OCI-LY1 (cell line): ENCODE results near the gene LILRA5.
"Not testable (repeated sequence)": the region's sequence is repeated elsewhere in the genome, so short reads cannot be mapped to it uniquely, and the experiment has no call there.

Experiments
- H2AFZ ChIP-seq: fragments of 200-600 bp; sonication (generic), shearing (Covaris generic); 2 replicates; pipeline ENCODE4 v1.6.0; 2014; ENCODE audit warnings: antibody characterized with exemption, mild to moderate bottlenecking, low read length
- H3F3A ChIP-seq: fragments of 200-600 bp; sonication (generic), shearing (Covaris generic); 2 replicates; pipeline ENCODE4 v1.6.0; 2014; ENCODE audit warnings: mild to moderate bottlenecking, antibody characterized with exemption, low read length, moderate library complexity; ENCODE audit not compliant: insufficient read depth
- H3K27ac ChIP-seq: fragments of 200-600 bp; sonication (generic); 2 replicates; pipeline ENCODE4 v1.5.1; 2014; ENCODE audit warnings: low read length, mixed run types, mild to moderate bottlenecking, low read depth; ENCODE audit not compliant: poor library complexity, severe bottlenecking
- H3K27me3 ChIP-seq: fragments of 200-600 bp; sonication (generic); 2 replicates; pipeline ENCODE4 v1.6.0; 2014; ENCODE audit warnings: antibody characterized with exemption, mild to moderate bottlenecking, low read length, moderate library complexity; ENCODE audit not compliant: insufficient read depth
- H3K36me3 ChIP-seq: fragments of 200-600 bp; sonication (generic); 2 replicates; pipeline ENCODE4 v1.6.1; 2014; ENCODE audit warnings: mild to moderate bottlenecking, antibody characterized with exemption, low read length, moderate library complexity, mixed read lengths; ENCODE audit not compliant: insufficient read depth
- H3K4me1 ChIP-seq: fragments of 200-600 bp; sonication (generic); 2 replicates; pipeline ENCODE4 v1.5.1; 2014; ENCODE audit warnings: mild to moderate bottlenecking, low read length, moderate library complexity; ENCODE audit not compliant: insufficient read depth, severe bottlenecking
- H3K4me2 ChIP-seq: fragments of 200-600 bp; sonication (generic), shearing (Covaris generic); 2 replicates; pipeline ENCODE4 v1.6.1; 2014; ENCODE audit warnings: low read length
- H3K4me3 ChIP-seq: fragments of 200-600 bp; sonication (generic); 2 replicates; pipeline ENCODE4 v1.5.1; 2014; ENCODE audit warnings: low read length, low read depth, mild to moderate bottlenecking, mixed read lengths; ENCODE audit not compliant: poor library complexity, severe bottlenecking
- H3K79me2 ChIP-seq: fragments of 200-600 bp; shearing (Covaris generic); 2 replicates; pipeline ENCODE4 v1.6.1; 2016; ENCODE audit warnings: mixed run types, low read length, mixed read lengths; ENCODE audit not compliant: insufficient read depth
- H3K9ac ChIP-seq: fragments of 200-600 bp; sonication (generic), shearing (Covaris generic); 2 replicates; pipeline ENCODE4 v1.6.1; 2014; ENCODE audit warnings: mild to moderate bottlenecking, low read length, mixed read lengths
- H3K9me2 ChIP-seq: fragments of 200-600 bp; sonication (generic), shearing (Covaris generic); 2 replicates; pipeline ENCODE4 v1.6.1; 2014; ENCODE audit warnings: low read depth, mild to moderate bottlenecking, low read length, mixed read lengths
- H3K9me3 ChIP-seq: fragments of 200-600 bp; shearing (Covaris generic); 2 replicates; pipeline ENCODE4 v1.6.1; 2014; ENCODE audit warnings: low read length, mixed read lengths
- H4K20me1 ChIP-seq: fragments of 200-600 bp; sonication (generic), shearing (Covaris generic); 2 replicates; pipeline ENCODE4 v1.6.0; 2016; ENCODE audit warnings: mild to moderate bottlenecking, low read length; ENCODE audit not compliant: insufficient read depth
- EZH2 ChIP-seq: fragments of 200-600 bp; sonication (generic), shearing (Covaris generic); IDR thresholded peaks from 2 replicates; pipeline ENCODE4 v1.8.0; 2017; ENCODE audit warnings: borderline replicate concordance, mixed run types, mild to moderate bottlenecking, antibody characterized with exemption, low read length, moderate library complexity, mixed read lengths
- TF ChIP-seq, protein P1 (sequence below): fragments of 200-600 bp; sonication (generic), shearing (Covaris generic); IDR thresholded peaks from 2 replicates; pipeline ENCODE4 v1.5.1; 2017; ENCODE audit warnings: mild to moderate bottlenecking, antibody characterized with exemption, low read length, moderate library complexity, mixed read lengths

The LILRA5 gene

DNA sequence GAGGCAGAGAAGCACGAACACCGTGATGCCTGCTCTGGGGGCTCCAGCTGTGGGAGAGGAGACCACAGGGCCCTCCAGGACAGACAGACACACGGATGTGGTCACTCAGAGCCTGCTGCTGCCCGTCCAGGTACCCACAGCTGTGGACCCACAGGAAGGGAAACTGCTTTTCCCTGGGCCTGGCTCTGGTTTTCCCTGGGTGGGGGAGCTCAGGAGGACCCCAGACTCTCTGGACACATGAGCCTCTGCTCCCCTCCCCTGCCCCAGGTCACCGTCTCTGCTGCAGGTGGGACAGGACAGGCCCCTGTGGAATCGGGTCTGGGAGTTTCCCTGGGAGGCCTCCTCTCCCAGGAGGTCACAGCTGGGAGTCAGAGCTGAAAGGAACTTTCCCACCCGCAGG is 18.7 kb upstream of the LILRA5 start:
- H3K27me3 ChIP-seq, result no peaks in the 10 kb centered on the region
- no peaks in the 10 kb centered on the region for H3F3A ChIP-seq
- no peak overlapping the region for H3K4me2 ChIP-seq
- no peaks in the 10 kb centered on the region for H3K4me1 ChIP-seq
- H3K4me3 ChIP-seq, result no peak overlapping the region
- no peak overlapping the region for H2AFZ ChIP-seq
- H3K9me3 ChIP-seq, result no peaks in the 10 kb centered on the region
- H3K36me3 ChIP-seq, result no peaks in the 10 kb centered on the region
- no peak overlapping the region for H3K27ac ChIP-seq
- no peak overlapping the region for H3K9ac ChIP-seq
- no peaks in the 10 kb centered on the region for H4K20me1 ChIP-seq
- H3K79me2 ChIP-seq, result no peaks in the 10 kb centered on the region
- no peaks in the 10 kb centered on the region for H3K9me2 ChIP-seq
- TF ChIP-seq EZH2, result no peak
- TF ChIP-seq, protein P1, sequence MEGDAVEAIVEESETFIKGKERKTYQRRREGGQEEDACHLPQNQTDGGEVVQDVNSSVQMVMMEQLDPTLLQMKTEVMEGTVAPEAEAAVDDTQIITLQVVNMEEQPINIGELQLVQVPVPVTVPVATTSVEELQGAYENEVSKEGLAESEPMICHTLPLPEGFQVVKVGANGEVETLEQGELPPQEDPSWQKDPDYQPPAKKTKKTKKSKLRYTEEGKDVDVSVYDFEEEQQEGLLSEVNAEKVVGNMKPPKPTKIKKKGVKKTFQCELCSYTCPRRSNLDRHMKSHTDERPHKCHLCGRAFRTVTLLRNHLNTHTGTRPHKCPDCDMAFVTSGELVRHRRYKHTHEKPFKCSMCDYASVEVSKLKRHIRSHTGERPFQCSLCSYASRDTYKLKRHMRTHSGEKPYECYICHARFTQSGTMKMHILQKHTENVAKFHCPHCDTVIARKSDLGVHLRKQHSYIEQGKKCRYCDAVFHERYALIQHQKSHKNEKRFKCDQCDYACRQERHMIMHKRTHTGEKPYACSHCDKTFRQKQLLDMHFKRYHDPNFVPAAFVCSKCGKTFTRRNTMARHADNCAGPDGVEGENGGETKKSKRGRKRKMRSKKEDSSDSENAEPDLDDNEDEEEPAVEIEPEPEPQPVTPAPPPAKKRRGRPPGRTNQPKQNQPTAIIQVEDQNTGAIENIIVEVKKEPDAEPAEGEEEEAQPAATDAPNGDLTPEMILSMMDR, result no peak

DNA sequence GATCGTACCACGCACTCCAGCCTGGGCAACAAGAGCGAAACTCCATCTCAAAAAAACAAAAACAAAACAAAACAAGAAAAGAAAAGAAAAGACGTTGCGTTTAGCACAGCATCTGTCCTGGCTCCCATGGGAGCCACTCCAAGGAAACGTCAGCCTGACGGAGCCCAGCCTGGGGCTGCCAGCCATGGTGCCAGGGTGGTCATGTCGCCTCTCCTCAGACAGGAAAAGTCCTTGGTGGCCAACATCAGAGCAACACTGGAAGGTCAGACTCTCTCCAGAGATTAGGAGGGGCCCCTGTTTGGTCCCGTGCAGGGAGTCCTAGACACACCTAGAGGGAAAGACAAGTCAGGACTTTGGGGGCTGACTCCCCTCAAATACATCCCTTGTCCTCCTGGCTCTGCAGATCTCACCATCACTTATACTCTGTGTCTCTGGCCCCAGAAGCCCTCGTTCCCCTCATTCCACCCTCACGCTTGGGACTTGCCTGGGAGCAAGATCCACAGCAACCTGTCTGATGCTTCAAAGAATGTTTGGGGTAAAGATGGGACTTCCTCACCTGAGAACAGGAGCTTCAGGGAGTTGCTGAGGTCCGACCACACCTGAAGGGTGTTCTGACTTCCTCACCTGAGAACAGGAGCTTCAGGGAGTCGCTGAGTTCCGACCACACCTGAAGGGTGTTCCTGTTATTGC is 16.7 kb upstream of the LILRA5 start:
- Histone ChIP-seq H3K79me2 (no peaks in the 10 kb centered on the region), H3F3A (no peaks in the 10 kb centered on the region), H3K9me3 (no peaks in the 10 kb centered on the region), H3K27ac (no peak overlapping the region), H3K4me1 (no peaks in the 10 kb centered on the region), H4K20me1 (no peaks in the 10 kb centered on the region), H3K4me3 (no peak overlapping the region), H2AFZ (no peak overlapping the region), H3K9me2 (no peaks in the 10 kb centered on the region), H3K27me3 (no peaks in the 10 kb centered on the region), H3K4me2 (no peak overlapping the region), H3K36me3 (no peaks in the 10 kb centered on the region), H3K9ac (no peak overlapping the region)
- TF ChIP-seq, protein P1, result no peak
- TF ChIP-seq EZH2, result no peak

DNA sequence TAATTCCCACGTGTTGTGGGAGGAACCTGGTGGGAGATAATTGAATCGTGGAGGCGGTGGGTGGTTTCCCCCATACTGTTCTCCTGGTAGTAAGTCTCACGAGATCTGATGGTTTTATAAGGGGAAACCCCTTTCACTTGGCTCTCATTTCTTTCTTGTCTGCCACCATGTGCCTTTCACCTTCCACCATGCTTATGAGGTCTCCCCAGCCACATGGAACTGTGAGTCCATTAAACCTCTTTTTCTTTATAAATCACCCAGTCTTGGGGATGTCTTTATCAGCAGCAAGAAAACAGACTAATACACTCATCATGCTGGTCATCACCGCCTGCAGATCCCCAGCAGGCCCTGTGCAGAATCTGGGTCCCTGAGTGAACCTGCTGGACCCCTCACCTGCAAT is 15.8 kb upstream of the LILRA5 start:
- not testable (repeated sequence) for H3K4me2 ChIP-seq, H3K27me3 ChIP-seq, H3F3A ChIP-seq, H3K4me3 ChIP-seq, H4K20me1 ChIP-seq, H3K79me2 ChIP-seq, H3K9ac ChIP-seq, H3K9me2 ChIP-seq, H2AFZ ChIP-seq, H3K9me3 ChIP-seq, H3K36me3 ChIP-seq, H3K27ac ChIP-seq, H3K4me1 ChIP-seq

DNA sequence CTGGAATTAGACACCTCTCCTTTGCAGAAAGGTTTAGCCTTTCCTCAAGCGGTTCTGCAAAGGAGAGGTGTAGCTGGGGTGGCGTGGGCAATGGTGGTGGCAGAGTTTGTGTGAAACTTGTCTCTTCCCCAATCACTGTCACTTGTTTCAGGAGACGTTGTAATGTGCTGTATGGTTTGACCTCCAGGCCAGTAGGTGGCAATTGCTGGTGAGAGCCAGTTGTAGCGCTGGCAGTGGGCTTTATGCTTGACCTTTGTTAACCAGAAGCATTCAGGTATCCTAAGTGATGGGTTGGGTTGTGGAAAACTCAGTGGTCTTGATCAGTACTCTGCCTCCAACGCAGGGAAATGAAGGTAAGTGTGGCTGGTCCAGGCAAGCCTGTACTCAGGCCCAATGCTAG is 12.7 kb upstream of the LILRA5 start:
- Histone ChIP-seq H3K9me2 (no peaks in the 10 kb centered on the region), H3K36me3 (no peaks in the 10 kb centered on the region), H3K4me3 (no peak overlapping the region), H3F3A (no peaks in the 10 kb centered on the region), H3K9ac (no peak overlapping the region), H3K4me1 (no peaks in the 10 kb centered on the region), H3K9me3 (no peaks in the 10 kb centered on the region), H3K79me2 (no peaks in the 10 kb centered on the region), H4K20me1 (no peaks in the 10 kb centered on the region), H2AFZ (no peak overlapping the region), H3K27ac (no peak overlapping the region), H3K27me3 (peaks cover 4% of the 10 kb centered on the region; the same call in 1 of the 2 replicates), H3K4me2 (no peak overlapping the region)
- TF ChIP-seq, protein P1, result no peak
- TF ChIP-seq EZH2, result no peak
